NCI-H1417 treated with DMSO at 0.1 percent for 48 hours (cell line): ENCODE data around the gene CTNNBL1.
A peak's percentile ranks its signal among the peaks of the same experiment; 100 is the strongest.

ENCODE experiments used
- DNase-seq: peaks from one replicate; lab custom pipeline; 2025; lab: John Stamatoyannopoulos, UW

CTNNBL1 gene

GRCh38 chr20:37777012-37777950 is 83.5 kb downstream of the CTNNBL1 start:
- no peak for DNase-seq

GRCh38 chr20:37777988-37778659 is 84.3 kb downstream of the CTNNBL1 start:
- no peak for DNase-seq

GRCh38 chr20:37781626-37782025 is 87.8 kb downstream of the CTNNBL1 start:
- no peak for DNase-seq

GRCh38 chr20:37786043-37786442 is 92.2 kb downstream of the CTNNBL1 start:
- DNase-seq: no peak

GRCh38 chr20:37789408-37789807 is 95.6 kb downstream of the CTNNBL1 start:
- DNase-seq: no peak

- no peak for DNase-seq
Measured at GRCh38 chr20:37790900-37791299, 97.1 kb downstream of the CTNNBL1 start.

- DNase-seq: no peak
Measured at GRCh38 chr20:37796121-37796520, 102.3 kb downstream of the CTNNBL1 start.

GRCh38 chr20:37796733-37797132 is 102.9 kb downstream of the CTNNBL1 start:
- DNase-seq: no peak

- no peak for DNase-seq
Measured at GRCh38 chr20:37797669-37798175, 103.9 kb downstream of the CTNNBL1 start.

GRCh38 chr20:37798312-37798711 is 104.5 kb downstream of the CTNNBL1 start:
- no peak for DNase-seq

GRCh38 chr20:37800618-37801017 is 106.8 kb downstream of the CTNNBL1 start:
- DNase-seq: no peak

GRCh38 chr20:37801921-37802320 is 108.1 kb downstream of the CTNNBL1 start:
- DNase-seq: no peak

GRCh38 chr20:37803438-37804307 is 109.8 kb downstream of the CTNNBL1 start:
- no peak for DNase-seq

GRCh38 chr20:37804584-37805566 is 111.0 kb downstream of the CTNNBL1 start:
- DNase-seq: no peak

GRCh38 chr20:37807471-37808232 is 113.8 kb downstream of the CTNNBL1 start:
- DNase-seq: no peak

- no peak for DNase-seq
Measured at GRCh38 chr20:37808233-37809070, 114.6 kb downstream of the CTNNBL1 start.

GRCh38 chr20:37810027-37810426 is 116.2 kb downstream of the CTNNBL1 start:
- no peak for DNase-seq

GRCh38 chr20:37816003-37816402 is 122.2 kb downstream of the CTNNBL1 start:
- DNase-seq: peak; percentile 30

GRCh38 chr20:37816726-37817125 is 122.9 kb downstream of the CTNNBL1 start:
- no peak for DNase-seq
